ENCODE measurements around the gene CPNE7. TPM values are rescaled to one million over a fixed set of nuclear protein-coding genes. Genes with fewer than 3 reads are reported as not detected.
"Not testable (repeated sequence)": the region's sequence is repeated elsewhere in the genome, so short reads cannot be mapped to it uniquely, and the experiment has no call there.

Gene CPNE7
- total RNA-seq, 2 donors from 2014 or later = 11.1 to 44.7 TPM

GRCh38 chr16:89581861-89582563 is 6.5 kb downstream of the CPNE7 start:
- Mint-ChIP-seq H3K27ac (no peak overlapping the region), H3K27me3 (no peaks in the 10 kb centered on the region), H3K9me3 (no peaks in the 10 kb centered on the region), H3K36me3 (ENCODE audit: low read depth) (no peaks in the 10 kb centered on the region), H3K4me3 (no peak overlapping the region), H3K4me1 (no peaks in the 10 kb centered on the region)
- no peak for ATAC-seq (replicated peaks)

GRCh38 chr16:89582614-89583196 is 7.1 kb downstream of the CPNE7 start:
- Mint-ChIP-seq H3K4me1 (no peaks in the 10 kb centered on the region), H3K9me3 (no peaks in the 10 kb centered on the region), H3K27ac (no peak overlapping the region), H3K36me3 (ENCODE audit: low read depth) (no peaks in the 10 kb centered on the region), H3K27me3 (no peaks in the 10 kb centered on the region), H3K4me3 (no peak overlapping the region)
- no peak for ATAC-seq (replicated peaks)

- H3K4me3 Mint-ChIP-seq = no peak overlapping the region
- no peak for ATAC-seq (replicated peaks)
- no peaks in the 10 kb centered on the region for H3K9me3 Mint-ChIP-seq
- H3K4me1 Mint-ChIP-seq = no peaks in the 10 kb centered on the region
- no peaks in the 10 kb centered on the region for H3K27me3 Mint-ChIP-seq
- H3K27ac Mint-ChIP-seq = no peak overlapping the region
- H3K36me3 Mint-ChIP-seq (ENCODE audit: low read depth) = no peaks in the 10 kb centered on the region
These were observed 7.8 kb downstream of the CPNE7 start for GRCh38 chr16:89583197-89583894.

GRCh38 chr16:89583895-89584644 is 8.5 kb downstream of the CPNE7 start:
- Mint-ChIP-seq H3K36me3 (ENCODE audit: low read depth) (no peaks in the 10 kb centered on the region), H3K9me3 (no peaks in the 10 kb centered on the region), H3K4me1 (no peaks in the 10 kb centered on the region), H3K4me3 (no peak overlapping the region), H3K27ac (no peak overlapping the region), H3K27me3 (no peaks in the 10 kb centered on the region)
- ATAC-seq (replicated peaks) = no peak

- H3K9me3 Mint-ChIP-seq = no peaks in the 10 kb centered on the region
- no peaks in the 10 kb centered on the region for H3K4me1 Mint-ChIP-seq
- no peaks in the 10 kb centered on the region for H3K36me3 Mint-ChIP-seq (ENCODE audit: low read depth)
- H3K27ac Mint-ChIP-seq = no peak overlapping the region
- no peak for ATAC-seq (replicated peaks)
- H3K4me3 Mint-ChIP-seq = no peak overlapping the region
- no peaks in the 10 kb centered on the region for H3K27me3 Mint-ChIP-seq
These were observed 9.4 kb downstream of the CPNE7 start for GRCh38 chr16:89584768-89585549.

GRCh38 chr16:89586218-89586617 is 10.7 kb downstream of the CPNE7 start:
- no peaks in the 10 kb centered on the region for H3K4me1 Mint-ChIP-seq
- no peaks in the 10 kb centered on the region for H3K27me3 Mint-ChIP-seq
- H3K4me3 Mint-ChIP-seq = no peak overlapping the region
- no peaks in the 10 kb centered on the region for H3K36me3 Mint-ChIP-seq (ENCODE audit: low read depth)
- no peaks in the 10 kb centered on the region for H3K9me3 Mint-ChIP-seq
- H3K27ac Mint-ChIP-seq = no peak overlapping the region
- no peak for ATAC-seq (replicated peaks)

- Mint-ChIP-seq H3K27me3 (no peaks in the 10 kb centered on the region), H3K4me3 (no peak overlapping the region), H3K36me3 (ENCODE audit: low read depth) (no peaks in the 10 kb centered on the region), H3K27ac (no peak overlapping the region), H3K9me3 (no peaks in the 10 kb centered on the region), H3K4me1 (no peaks in the 10 kb centered on the region)
- ATAC-seq (replicated peaks) = peak; percentile 27
These were observed 11.3 kb downstream of the CPNE7 start for GRCh38 chr16:89586853-89587252.

- H3K4me1 Mint-ChIP-seq; ATAC-seq (replicated peaks); H3K36me3 Mint-ChIP-seq (ENCODE audit: low read depth); H3K27ac Mint-ChIP-seq; H3K4me3 Mint-ChIP-seq; H3K27me3 Mint-ChIP-seq; H3K9me3 Mint-ChIP-seq: not testable (repeated sequence)
These were observed 12.1 kb downstream of the CPNE7 start for GRCh38 chr16:89587676-89588075.

GRCh38 chr16:89588413-89589109 is 13.0 kb downstream of the CPNE7 start:
- Mint-ChIP-seq H3K4me1 (peaks cover 1% of the 10 kb centered on the region), H3K27me3 (no peaks in the 10 kb centered on the region), H3K9me3 (no peaks in the 10 kb centered on the region), H3K36me3 (ENCODE audit: low read depth) (no peaks in the 10 kb centered on the region), H3K4me3 (no peak overlapping the region), H3K27ac (no peak overlapping the region)
- no peak for ATAC-seq (replicated peaks)

GRCh38 chr16:89589241-89589926 is 13.8 kb downstream of the CPNE7 start:
- H3K9me3 Mint-ChIP-seq = no peaks in the 10 kb centered on the region
- H3K27me3 Mint-ChIP-seq = no peaks in the 10 kb centered on the region
- H3K27ac Mint-ChIP-seq = no peak overlapping the region
- no peaks in the 10 kb centered on the region for H3K36me3 Mint-ChIP-seq (ENCODE audit: low read depth)
- ATAC-seq (replicated peaks) = no peak
- peaks cover 7% of the 10 kb centered on the region for H3K4me1 Mint-ChIP-seq
- H3K4me3 Mint-ChIP-seq = no peak overlapping the region

GRCh38 chr16:89593841-89594240 is 18.3 kb downstream of the CPNE7 start:
- peak overlapping the region; percentile 60 for H3K4me3 Mint-ChIP-seq
- peaks cover 7% of the 10 kb centered on the region for H3K4me1 Mint-ChIP-seq
- H3K27me3 Mint-ChIP-seq = no peaks in the 10 kb centered on the region
- no peaks in the 10 kb centered on the region for H3K36me3 Mint-ChIP-seq (ENCODE audit: low read depth)
- peak; percentile 89 for ATAC-seq (replicated peaks)
- H3K9me3 Mint-ChIP-seq = no peaks in the 10 kb centered on the region
- peak overlapping the region; percentile 77 for H3K27ac Mint-ChIP-seq

- no peak overlapping the region for H3K4me3 Mint-ChIP-seq
- H3K9me3 Mint-ChIP-seq = no peaks in the 10 kb centered on the region
- H3K27me3 Mint-ChIP-seq = no peaks in the 10 kb centered on the region
- no peak overlapping the region for H3K27ac Mint-ChIP-seq
- H3K4me1 Mint-ChIP-seq = peaks cover 7% of the 10 kb centered on the region
- no peak for ATAC-seq (replicated peaks)
- no peaks in the 10 kb centered on the region for H3K36me3 Mint-ChIP-seq (ENCODE audit: low read depth)
These were observed 19.9 kb downstream of the CPNE7 start for GRCh38 chr16:89595330-89596060.

Measured in activated T-helper 17 cell treated with anti-CD3 and anti-CD28 coated beads, Interleukin-2, amount 50 U/mL, for 72 hours (primary cell).